Measurements from ENCODE around the gene PCDH8. TPM values are rescaled to one million over a fixed set of nuclear protein-coding genes. Genes with fewer than 3 reads are reported as not detected.

The PCDH8 gene
- total RNA-seq, 1 experiment from 2014 or later: not detected

GRCh38 chr13:52794589-52794988, 53.9 kb downstream of the PCDH8 start:
- RAD21 ChIA-PET (ENCODE audit: low non-redundant PET in 1 of 2, low total read pairs in 2 of 2, uncharacterized antibody in 2 of 2, unreplicated experiment in 2 of 2): no interaction called here

DNA sequence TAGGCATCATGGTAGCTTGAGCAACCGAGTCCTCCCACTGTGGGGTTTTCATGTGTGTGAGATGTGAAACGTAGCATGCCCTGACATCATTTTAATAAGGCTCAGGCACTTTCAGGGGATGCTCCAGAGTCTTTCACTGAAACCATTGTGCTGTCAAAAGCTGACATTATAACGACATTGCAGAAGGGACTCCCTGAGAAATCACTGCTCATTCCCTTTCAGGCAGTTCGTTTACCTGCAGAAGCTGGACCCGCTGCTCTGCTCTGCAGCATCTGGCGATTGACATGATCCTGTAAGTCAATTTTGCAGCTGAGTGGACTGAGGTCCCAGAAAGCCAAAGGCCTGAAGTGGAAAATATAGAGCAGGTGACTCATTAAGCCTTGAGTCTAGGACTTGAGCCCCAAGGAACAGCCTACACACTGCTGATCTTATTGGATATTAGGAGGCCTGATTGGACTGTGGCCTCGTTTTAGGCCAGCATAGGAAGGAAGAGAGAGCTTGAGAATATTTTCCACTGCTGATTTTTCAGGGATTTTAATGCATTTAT, 54.9 kb downstream of the PCDH8 start:
- H3K4me3 ChIP-seq (replicated peaks in 1 of 2; ENCODE audit: low read depth in 1 of 2, low read length in 2 of 2): no peak overlapping the region
- no peaks in the 10 kb centered on the region for H3K4me1 ChIP-seq (ENCODE audit: control insufficient read depth in 1 of 2, insufficient read depth in 2 of 2, low read length in 2 of 2)
- ChIA-PET POLR2A (no interaction called here), CTCF (interaction anchor here (2.4 kb wide), 1 partner anchor 16 kb away, joined by 9 read pairs; no protein-coding TSS in a partner anchor), RAD21 (ENCODE audit: low non-redundant PET in 1 of 2, low total read pairs in 2 of 2, uncharacterized antibody in 2 of 2, unreplicated experiment in 2 of 2) (no interaction called here)
- no peaks in the 10 kb centered on the region for H3K36me3 ChIP-seq (ENCODE audit: control insufficient read depth in 1 of 2, insufficient read depth in 2 of 2, low read length in 2 of 2)
- no peaks in the 10 kb centered on the region for H3K79me2 ChIP-seq (ENCODE audit: insufficient read depth, low read length)
- TF ChIP-seq POLR2A (IDR thresholded peaks at IDR 0.05; ENCODE audit: borderline replicate concordance, extremely low read depth, insufficient read depth, insufficient read length) (no peak), REST (IDR thresholded peaks at IDR 0.05; ENCODE audit: low read depth) (no peak), EZH2phosphoT487 (IDR thresholded peaks at IDR 0.05; ENCODE audit: borderline replicate concordance) (no peak)
- no peak overlapping the region for H3K9ac ChIP-seq (ENCODE audit: low read length)
- H2AFZ ChIP-seq (ENCODE audit: low read depth, low read length, poor library complexity, severe bottlenecking): no peak overlapping the region
- H3K27me3 ChIP-seq (ENCODE audit: insufficient read depth, low read length): peaks cover 12% of the 10 kb centered on the region; the same call in 1 of the 2 replicates
- DNase-seq (ENCODE audit: low read depth, low spot score) (no peak), ATAC-seq (no peak)
- intact Hi-C loops (cut with micrococcal nuclease): no loop called here
- no TSS peak for BruUV-seq (replicated peaks)
- no peaks in the 10 kb centered on the region for H4K20me1 ChIP-seq (ENCODE audit: insufficient read depth)
- H3K27ac ChIP-seq (ENCODE audit: low read depth, low read length): no peak overlapping the region
- no peak overlapping the region for H3K4me2 ChIP-seq (ENCODE audit: low read length)
- H3K9me2 ChIP-seq (ENCODE audit: insufficient read depth): no peaks in the 10 kb centered on the region
- no peaks in the 10 kb centered on the region for H3K9me3 ChIP-seq (ENCODE audit: control insufficient read depth in 1 of 2, insufficient read depth in 1 of 2, low read depth in 1 of 2, low read length in 2 of 2)

More at GRCh38 chr13:52794589-52794988, 53.9 kb downstream of the PCDH8 start:
- Histone ChIP-seq H3K4me1 (ENCODE audit: control insufficient read depth in 1 of 2, insufficient read depth in 2 of 2, low read length in 2 of 2) (no peaks in the 10 kb centered on the region), H3K9ac (ENCODE audit: low read length) (no peak overlapping the region), H3K79me2 (ENCODE audit: insufficient read depth, low read length) (no peaks in the 10 kb centered on the region), H3K4me2 (ENCODE audit: low read length) (no peak overlapping the region), H3K27me3 (ENCODE audit: insufficient read depth, low read length) (peaks cover 12% of the 10 kb centered on the region; the same call in 1 of the 2 replicates), H3K36me3 (ENCODE audit: control insufficient read depth in 1 of 2, insufficient read depth in 2 of 2, low read length in 2 of 2) (no peaks in the 10 kb centered on the region), H2AFZ (ENCODE audit: low read depth, low read length, poor library complexity, severe bottlenecking) (no peak overlapping the region), H3K9me3 (ENCODE audit: control insufficient read depth in 1 of 2, insufficient read depth in 1 of 2, low read depth in 1 of 2, low read length in 2 of 2) (no peaks in the 10 kb centered on the region), H3K27ac (ENCODE audit: low read depth, low read length) (no peak overlapping the region), H3K9me2 (ENCODE audit: insufficient read depth) (no peaks in the 10 kb centered on the region), H3K4me3 (replicated peaks in 1 of 2; ENCODE audit: low read depth in 1 of 2, low read length in 2 of 2) (no peak overlapping the region), H4K20me1 (ENCODE audit: insufficient read depth) (no peaks in the 10 kb centered on the region)
- ChIA-PET POLR2A (no interaction called here), CTCF (interaction anchor here (2.4 kb wide), 1 partner anchor 15 kb away, joined by 9 read pairs; no protein-coding TSS in a partner anchor)
- BruUV-seq (replicated peaks): no TSS peak
- intact Hi-C loops (cut with micrococcal nuclease): no loop called here
- ATAC-seq: no peak
- TF ChIP-seq JUND (IDR thresholded peaks at IDR 0.05) (no peak), EZH2phosphoT487 (IDR thresholded peaks at IDR 0.05; ENCODE audit: borderline replicate concordance) (no peak), SRF (IDR thresholded peaks at IDR 0.05; ENCODE audit: low read depth) (no peak), RAD21 (IDR thresholded peaks at IDR 0.05; ENCODE audit: low read depth) (no peak), FOSL1 (IDR thresholded peaks at IDR 0.05; ENCODE audit: low read depth) (no peak), EZH2 (IDR thresholded peaks at IDR 0.05) (no peak), ZNF274 (IDR thresholded peaks at IDR 0.05; ENCODE audit: low read depth, low read length) (no peak), EGR1 (IDR thresholded peaks at IDR 0.05; ENCODE audit: low read depth) (no peak), YY1 (IDR thresholded peaks at IDR 0.05; ENCODE audit: extremely low read depth, insufficient replicate concordance, low read depth, low read length) (no peak)
- no peak for DNase-seq (ENCODE audit: low read depth, low spot score)

All from HCT116 (cell line).